Fibroblast of mammary gland (primary cell): ENCODE measurements around the gene ADAMTS19.
A peak's percentile ranks its signal among the peaks of the same experiment; 100 is the strongest.
"Not testable (repeated sequence)": the region's sequence is repeated elsewhere in the genome, so short reads cannot be mapped to it uniquely, and the experiment has no call there.

ENCODE experiments used
- DNase-seq: peaks from one replicate; pipeline ENCODE4 v3.0.0-alpha.2; 2010; ENCODE audit warnings: low read depth
- H3K4me3 ChIP-seq: 2 replicates; pipeline ENCODE4 v1.5.1; 2011; ENCODE audit warnings: low read depth, mild to moderate bottlenecking, low read length, moderate library complexity; ENCODE audit not compliant: control insufficient read depth
- TF ChIP-seq, protein P1 (sequence below): conservative IDR thresholded peaks from 2 replicates; pipeline ENCODE4 v1.5.1; 2011; ENCODE audit warnings: low read depth, low read length, inconsistent platforms; ENCODE audit not compliant: control insufficient read depth, insufficient read depth

The ADAMTS19 gene

DNA sequence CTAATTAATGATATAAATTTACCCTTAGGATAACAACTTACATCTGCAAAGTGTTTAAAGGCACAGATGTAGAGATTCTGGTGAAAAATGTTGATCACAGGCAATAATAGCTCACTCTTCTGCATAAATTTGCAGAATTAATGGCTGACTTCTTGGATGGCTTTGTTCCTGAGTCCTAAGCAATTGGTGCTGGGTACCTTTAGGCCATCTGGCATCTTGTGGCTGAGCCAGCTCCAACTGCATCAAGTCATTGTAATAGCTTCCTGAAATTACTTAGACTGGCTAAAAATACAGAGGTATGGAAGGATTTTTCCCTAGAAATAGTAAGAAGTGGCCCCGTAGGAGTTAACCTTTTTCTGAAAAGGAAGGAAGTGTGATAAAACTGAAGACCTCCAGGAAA, 169.5 kb downstream of the ADAMTS19 start:
- DNase-seq: no peak
- no peak overlapping the region for H3K4me3 ChIP-seq
- TF ChIP-seq, protein P1, sequence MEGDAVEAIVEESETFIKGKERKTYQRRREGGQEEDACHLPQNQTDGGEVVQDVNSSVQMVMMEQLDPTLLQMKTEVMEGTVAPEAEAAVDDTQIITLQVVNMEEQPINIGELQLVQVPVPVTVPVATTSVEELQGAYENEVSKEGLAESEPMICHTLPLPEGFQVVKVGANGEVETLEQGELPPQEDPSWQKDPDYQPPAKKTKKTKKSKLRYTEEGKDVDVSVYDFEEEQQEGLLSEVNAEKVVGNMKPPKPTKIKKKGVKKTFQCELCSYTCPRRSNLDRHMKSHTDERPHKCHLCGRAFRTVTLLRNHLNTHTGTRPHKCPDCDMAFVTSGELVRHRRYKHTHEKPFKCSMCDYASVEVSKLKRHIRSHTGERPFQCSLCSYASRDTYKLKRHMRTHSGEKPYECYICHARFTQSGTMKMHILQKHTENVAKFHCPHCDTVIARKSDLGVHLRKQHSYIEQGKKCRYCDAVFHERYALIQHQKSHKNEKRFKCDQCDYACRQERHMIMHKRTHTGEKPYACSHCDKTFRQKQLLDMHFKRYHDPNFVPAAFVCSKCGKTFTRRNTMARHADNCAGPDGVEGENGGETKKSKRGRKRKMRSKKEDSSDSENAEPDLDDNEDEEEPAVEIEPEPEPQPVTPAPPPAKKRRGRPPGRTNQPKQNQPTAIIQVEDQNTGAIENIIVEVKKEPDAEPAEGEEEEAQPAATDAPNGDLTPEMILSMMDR: no peak

DNA sequence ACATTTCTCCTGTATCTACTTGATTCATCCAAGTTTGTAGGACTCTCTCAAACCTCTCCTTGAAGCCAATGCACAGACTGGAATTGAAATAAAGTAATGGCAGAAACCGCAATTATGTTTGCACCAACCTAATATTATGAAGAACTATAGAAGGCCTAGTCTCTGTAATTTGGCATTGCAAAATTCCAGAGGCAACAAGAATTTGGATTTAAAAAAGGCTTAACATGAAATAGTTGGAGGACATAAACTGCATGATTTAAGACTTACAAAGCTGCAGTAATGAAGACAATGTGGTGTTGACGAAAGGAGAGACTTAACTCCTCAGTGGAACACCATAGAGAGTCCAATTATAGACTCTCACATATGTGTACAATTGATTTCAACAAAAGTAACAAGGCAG, 170.0 kb downstream of the ADAMTS19 start:
- H3K4me3 ChIP-seq: no peak overlapping the region
- DNase-seq: no peak
- TF ChIP-seq, protein P1: no peak

DNA sequence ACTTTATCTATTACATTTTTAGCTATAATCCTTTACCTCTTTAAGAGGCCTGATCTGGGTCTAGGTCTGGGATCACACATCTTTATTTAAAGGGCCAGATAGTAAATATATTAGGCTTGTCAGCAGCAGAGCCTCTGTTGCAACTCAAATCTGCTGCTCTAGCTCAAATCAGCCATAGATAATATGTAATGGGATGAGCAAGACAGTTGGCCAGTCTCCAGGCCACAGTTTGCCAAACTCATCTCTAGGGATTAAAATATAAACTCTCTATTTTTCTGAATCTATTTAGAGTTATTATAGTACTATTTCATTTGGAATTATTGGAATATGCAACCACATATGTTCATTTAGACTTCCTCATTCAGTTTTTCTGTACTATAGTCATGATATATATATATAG, 171.9 kb downstream of the ADAMTS19 start:
- DNase-seq: peak; percentile 83
- TF ChIP-seq, protein P1: no peak

DNA sequence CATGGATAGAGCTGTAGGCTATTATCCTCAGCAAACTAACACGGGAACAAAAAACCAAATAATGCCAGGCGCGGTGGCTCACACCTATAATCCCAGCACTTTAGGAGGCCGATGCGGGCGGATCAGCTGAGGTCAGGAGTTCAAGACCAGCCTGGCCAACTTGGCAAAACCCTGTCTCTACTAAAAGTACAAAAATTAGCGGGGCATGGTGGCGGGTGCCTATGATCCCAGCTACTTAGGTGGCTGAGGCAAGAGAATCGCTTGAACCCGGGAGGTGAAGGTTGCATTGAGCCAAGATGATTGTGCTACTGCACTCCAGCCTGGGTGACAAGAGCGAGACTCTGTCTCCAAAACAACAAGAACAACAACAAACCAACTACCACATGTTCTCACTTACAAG, 177.4 kb downstream of the ADAMTS19 start:
- H3K4me3 ChIP-seq, DNase-seq: not testable (repeated sequence)

More for the DNA sequence above, 171.9 kb downstream of the ADAMTS19 start:
- H3K4me3 ChIP-seq: no peak overlapping the region

DNA sequence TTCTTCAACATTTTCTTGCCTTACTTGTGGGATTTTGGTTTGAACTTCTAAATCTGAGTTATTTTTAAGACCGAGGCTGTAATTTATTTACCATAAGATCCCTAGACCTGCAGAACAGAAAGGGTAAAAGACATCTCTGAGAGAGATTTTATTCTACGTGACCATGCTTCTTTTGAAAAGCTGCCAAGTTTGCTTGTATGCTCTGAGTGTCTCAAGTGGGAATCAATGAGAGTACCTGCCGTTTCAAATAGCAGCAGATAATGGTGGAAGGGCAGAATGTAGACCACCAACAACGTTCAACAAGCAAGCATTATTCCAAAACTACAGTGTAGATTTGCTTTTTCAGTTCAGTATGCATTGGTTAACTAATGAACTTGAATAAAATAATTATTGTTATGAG, 179.2 kb downstream of the ADAMTS19 start:
- H3K4me3 ChIP-seq: no peak overlapping the region
- TF ChIP-seq, protein P1: no peak
- DNase-seq: no peak

DNA sequence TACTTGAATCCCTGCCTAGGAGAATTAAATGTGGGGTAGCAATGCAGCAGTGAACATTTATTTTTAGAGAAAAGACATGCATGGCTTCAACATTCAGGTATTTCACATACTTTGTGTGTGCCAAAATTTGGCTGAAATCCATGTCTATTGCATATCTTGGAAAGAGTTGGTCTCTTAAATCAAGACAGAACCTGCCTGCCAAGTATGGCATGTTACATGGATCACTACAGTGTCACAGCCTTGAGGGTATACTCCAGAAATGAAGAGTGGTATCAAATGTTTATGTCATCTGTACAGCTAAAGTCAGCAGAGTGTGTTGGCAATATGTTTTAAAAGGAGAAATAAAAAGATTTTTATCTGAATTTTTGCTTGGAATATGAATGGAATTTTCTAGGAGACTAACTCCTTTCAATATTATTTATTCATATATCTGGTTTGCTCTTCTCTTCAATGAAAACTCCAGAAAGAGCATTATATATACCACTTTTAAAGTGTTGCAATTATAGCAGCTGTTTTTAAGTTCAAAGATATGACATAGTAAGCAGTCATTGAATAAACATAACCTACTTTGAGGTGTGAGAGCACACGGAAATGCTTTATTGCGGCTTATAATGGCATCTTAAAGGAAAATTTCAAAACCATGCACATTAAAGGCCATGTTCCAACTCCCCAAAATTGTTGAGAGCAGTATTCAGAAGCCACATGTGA, 192.4 kb downstream of the ADAMTS19 start:
- TF ChIP-seq, protein P1: no peak
- no peak overlapping the region for H3K4me3 ChIP-seq
- peak; percentile 7 for DNase-seq

DNA sequence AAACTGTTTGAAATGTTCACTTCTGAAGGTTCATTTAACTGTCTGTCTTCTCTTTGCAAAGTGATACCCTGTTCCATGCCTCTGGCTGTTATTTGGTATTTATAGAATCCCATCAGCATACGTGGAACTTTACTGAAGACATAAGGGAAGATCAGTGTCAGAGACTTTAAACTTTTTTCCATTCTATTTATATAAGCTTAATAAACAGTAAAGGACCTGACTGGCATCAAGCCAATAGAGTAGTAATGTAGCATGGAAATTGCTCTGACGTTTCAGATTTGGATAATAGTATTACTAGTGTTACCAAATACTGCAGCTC, 192.9 kb downstream of the ADAMTS19 start:
- peak; percentile 5 for DNase-seq
- no peak overlapping the region for H3K4me3 ChIP-seq
- TF ChIP-seq, protein P1: no peak
